Prostate gland (tissue), 2 donors: ENCODE results near the gene GCNT2. TPM values are rescaled to one million over a fixed set of nuclear protein-coding genes. Genes with fewer than 3 reads are reported as not detected.

Source experiments
- DNase-seq: peaks from one replicate; pipeline ENCODE4 v3.0.0-alpha.2; 2019; ENCODE audit warnings: low spot score
- H3K27ac ChIP-seq, 2 donors: fragments of 200-600 bp; sonication (generic); 2 replicates each; pipeline ENCODE4 v1.5.1; 2017 to 2019
- H3K27me3 ChIP-seq: fragments of 200-600 bp; sonication (generic); replicated peaks from 2 replicates; pipeline ENCODE4 v1.5.1; 2019; ENCODE audit not compliant: insufficient read depth
- H3K36me3 ChIP-seq, 2 donors: fragments of 200-600 bp; sonication (generic); 1 replicate in 1 of 2; 2 replicates in 1 of 2; pipeline versions ENCODE4 v1.5.1 to v1.8.1; 2017 to 2019
- H3K4me1 ChIP-seq: fragments of 200-600 bp; sonication (generic); replicated peaks from 2 replicates; pipeline ENCODE4 v1.5.1; 2019
- H3K4me3 ChIP-seq, 2 donors: fragments of 200-600 bp; sonication (generic); 2 replicates each; pipeline ENCODE4 v1.5.1; 2017 to 2019
- H3K9me3 ChIP-seq: fragments of 200-600 bp; sonication (generic); 2 replicates; pipeline ENCODE4 v1.5.1; 2017
- CTCF ChIP-seq, 4 experiments: fragments of 200-600 bp in 2 of 4; fragments of 450-650 bp in 2 of 4; sonication (generic) in 2 of 4; IDR thresholded peaks; 1 replicate in 3 of 4; 2 replicates in 1 of 4; pipeline ENCODE4 v1.5.1; 2016 to 2019; ENCODE audit warnings: antibody characterized with exemption in 4 of 4, mild to moderate bottlenecking in 2 of 4, moderate library complexity in 2 of 4
- POLR2A ChIP-seq: fragments of 450-650 bp; IDR thresholded peaks from one replicate; pipeline ENCODE4 v1.6.1; 2016; ENCODE audit warnings: antibody characterized with exemption, mild to moderate bottlenecking
- POLR2AphosphoS5 ChIP-seq: sonication (generic); formaldehyde crosslinking; IDR thresholded peaks from one replicate; pipeline ENCODE4 v1.6.1; 2017; ENCODE audit warnings: antibody characterized with exemption
- WGBS: methylation state at CpG from one replicate; pipeline ENCODE4 v1.1.5; 2018; 5-methylcytosine and 5-hydroxymethylcytosine counted together
- intact Hi-C: fragments of 100-400 bp; cut with DNase I; formaldehyde crosslinking; loops from one replicate; pipeline ENCODE4 v1.14.2; 2022
- total RNA-seq, 2 donors: library from RNA; depleted of rRNA; stranded (reverse); fragments of >200 nt; gene quantifications; one replicate each; pipeline ENCODE4 v1.1.0, GENCODE V29; 2016

The GCNT2 gene
- total RNA-seq, 2 donors from 2014 or later = 22.9 to 58.2 TPM

DNA sequence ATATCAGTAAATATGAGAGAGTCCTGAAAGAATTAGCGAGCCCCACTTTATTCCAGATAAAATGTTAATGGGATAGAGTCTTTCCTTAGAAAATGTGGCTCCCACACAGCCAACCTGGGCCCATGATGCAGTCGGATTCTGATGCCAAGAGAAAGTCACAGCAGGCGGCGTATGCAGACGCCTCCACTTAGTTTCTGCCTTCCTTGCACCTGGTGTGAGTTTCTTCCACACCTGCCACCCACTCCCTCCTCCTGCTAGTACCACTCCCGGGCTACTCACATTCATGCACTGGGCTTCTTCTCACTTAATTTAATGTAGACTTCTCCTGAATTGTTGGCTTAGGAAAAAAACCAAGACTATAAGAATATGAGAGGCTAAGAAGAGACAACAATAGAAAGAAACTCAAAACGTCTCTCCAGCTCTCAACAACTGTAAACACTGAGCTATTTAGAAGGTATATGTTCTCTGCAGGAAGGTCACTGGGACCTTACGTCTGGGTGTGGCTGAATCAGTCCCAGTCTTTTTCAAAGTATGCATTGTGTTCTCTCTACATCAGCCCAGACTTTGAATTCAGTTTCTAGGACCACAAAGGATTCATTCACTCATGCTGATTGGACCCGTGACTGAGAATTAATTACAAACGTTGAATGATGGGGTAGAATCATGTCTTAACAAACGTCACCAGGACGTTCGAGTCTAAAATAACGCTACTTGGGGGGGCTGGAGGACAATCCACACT lies 70.4 kb downstream of the GCNT2 start:
- no peaks in the 10 kb centered on the region for H3K36me3 ChIP-seq
- no peaks in the 10 kb centered on the region for H3K27me3 ChIP-seq
- 81% methylated on average over 14 of the region's 14 CpGs for WGBS
- no peak for TF ChIP-seq CTCF (IDR thresholded peaks at IDR 0.05)
- TF ChIP-seq POLR2A = no peak
- no peak overlapping the region for H3K4me3 ChIP-seq
- DNase-seq = no peak
- H3K27ac ChIP-seq = no peak overlapping the region
- intact Hi-C loops = no loop called here
- H3K4me1 ChIP-seq = peaks cover 3% of the 10 kb centered on the region
- no peaks in the 10 kb centered on the region for H3K9me3 ChIP-seq

- H3K36me3 ChIP-seq = no peaks in the 10 kb centered on the region
- no peak overlapping the region for H3K4me3 ChIP-seq
- intact Hi-C loops = no loop called here
- no peaks in the 10 kb centered on the region for H3K27me3 ChIP-seq
- no peak for DNase-seq
- H3K4me1 ChIP-seq = no peaks in the 10 kb centered on the region
- H3K27ac ChIP-seq = no peak overlapping the region
- WGBS = 87% methylated on average over 11 of the region's 11 CpGs
- no peaks in the 10 kb centered on the region for H3K9me3 ChIP-seq
- no peak for TF ChIP-seq CTCF (IDR thresholded peaks at IDR 0.05)
- TF ChIP-seq POLR2A = no peak
- no peak for TF ChIP-seq POLR2AphosphoS5
Measured at GRCh38 chr6:10595731-10596664, 74.8 kb downstream of the GCNT2 start.

GRCh38 chr6:10597499-10598001 lies 76.4 kb downstream of the GCNT2 start:
- Histone ChIP-seq H3K27me3 (no peaks in the 10 kb centered on the region), H3K36me3 (no peaks in the 10 kb centered on the region), H3K4me1 (no peaks in the 10 kb centered on the region), H3K27ac (peak overlapping the region in 1 of 2 donors; percentile 3), H3K4me3 (no peak overlapping the region), H3K9me3 (no peaks in the 10 kb centered on the region)
- DNase-seq = no peak
- intact Hi-C loops = no loop called here
- WGBS = 93% methylated on average over 5 of the region's 5 CpGs
- TF ChIP-seq POLR2AphosphoS5 = no peak
- TF ChIP-seq CTCF (IDR thresholded peaks at IDR 0.05) = no peak
- no peak for TF ChIP-seq POLR2A

- no peaks in the 10 kb centered on the region for H3K36me3 ChIP-seq
- no peaks in the 10 kb centered on the region for H3K27me3 ChIP-seq
- no peak for DNase-seq
- no peak for TF ChIP-seq POLR2A
- TF ChIP-seq POLR2AphosphoS5 = no peak
- TF ChIP-seq CTCF (IDR thresholded peaks at IDR 0.05) = no peak
- WGBS = 64% methylated on average over 11 of the region's 11 CpGs
- H3K4me3 ChIP-seq = no peak overlapping the region
- H3K27ac ChIP-seq = peak overlapping the region in 1 of 2 donors; percentile 3
- H3K9me3 ChIP-seq = no peaks in the 10 kb centered on the region
- intact Hi-C loops = no loop called here
- no peaks in the 10 kb centered on the region for H3K4me1 ChIP-seq
Measured at GRCh38 chr6:10598084-10598960, 77.2 kb downstream of the GCNT2 start.
